ENCODE measurements around the gene APOBR. TPM values are rescaled to one million over a fixed set of nuclear protein-coding genes. Genes with fewer than 3 reads are reported as not detected.

APOBR gene
- total and polyA plus RNA-seq, 2 donors (not counting 3 experiments of a cell fraction or from before 2014, with no cell fraction given) = not detected

DNA sequence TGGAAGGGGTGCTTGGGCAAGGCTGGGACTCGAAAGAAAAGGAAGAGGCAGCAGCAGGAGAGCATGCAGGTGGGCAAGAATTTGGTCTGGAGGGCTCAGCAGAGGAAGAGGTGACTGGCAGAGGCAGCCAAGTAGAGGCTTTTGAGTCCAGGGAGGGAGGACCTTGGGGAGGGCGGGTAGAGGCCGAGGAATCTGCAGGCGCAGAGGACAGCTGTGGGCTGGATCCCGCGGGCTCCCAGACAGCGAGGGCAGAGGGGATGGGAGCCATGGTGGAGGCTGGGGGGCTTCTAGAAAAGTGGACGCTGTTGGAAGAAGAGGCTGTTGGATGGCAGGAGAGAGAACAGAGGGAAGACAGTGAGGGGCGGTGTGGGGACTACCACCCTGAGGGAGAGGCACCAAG is 2.9 kb downstream of the APOBR start:
- Histone ChIP-seq H3K79me2 (ENCODE audit: control insufficient read depth, insufficient read depth, low read length) (no peaks in the 10 kb centered on the region), H3K4me3 (replicated peaks in 1 of 3; ENCODE audit: insufficient read depth in 1 of 3, low read depth in 1 of 3, low read length in 3 of 3) (no peak overlapping the region), H3K27me3 (ENCODE audit: control insufficient read depth in 2 of 2, insufficient read depth in 2 of 2, low read length in 2 of 2) (no peaks in the 10 kb centered on the region), H3K9me1 (replicated peaks; ENCODE audit: control insufficient read depth, extremely low read depth, insufficient read depth, low read length) (no peaks in the 10 kb centered on the region), H3K4me1 (ENCODE audit: control insufficient read depth, extremely low read depth, insufficient read depth, low read length) (no peaks in the 10 kb centered on the region), H3K27ac (ENCODE audit: insufficient read depth, low read depth, low read length) (no peak overlapping the region), H3K9me3 (replicated peaks; ENCODE audit: control insufficient read depth, insufficient read depth, low read length) (no peaks in the 10 kb centered on the region), H2AFZ (ENCODE audit: low read depth, low read length) (no peak overlapping the region), H3K4me2 (ENCODE audit: insufficient read depth, low read length) (no peak overlapping the region), H3K9ac (replicated peaks; ENCODE audit: extremely low read depth, insufficient read depth, low read length) (no peak overlapping the region), H4K20me1 (replicated peaks; ENCODE audit: control insufficient read depth, extremely low read depth, insufficient read depth, low read length) (no peaks in the 10 kb centered on the region), H3K36me3 (ENCODE audit: control insufficient read depth in 2 of 2, extremely low read depth in 1 of 2, insufficient read depth in 2 of 2, low read length in 2 of 2) (no peaks in the 10 kb centered on the region)
- FAIRE-seq (no peak), DNase-seq (ENCODE audit: low read depth, low spot score) (no peak)
- BruUV-seq (replicated peaks) = no TSS peak
- POLR2A ChIA-PET = no interaction called here
- dilution Hi-C loops (cut with MboI; ENCODE audit: extremely low pct_ligation_motif_present, low sequenced_read_pairs) (no loop called here), intact Hi-C loops (cut with micrococcal nuclease) (no loop called here)
- CTCF ChIA-PET = no interaction called here
- TF ChIP-seq, protein P1, sequence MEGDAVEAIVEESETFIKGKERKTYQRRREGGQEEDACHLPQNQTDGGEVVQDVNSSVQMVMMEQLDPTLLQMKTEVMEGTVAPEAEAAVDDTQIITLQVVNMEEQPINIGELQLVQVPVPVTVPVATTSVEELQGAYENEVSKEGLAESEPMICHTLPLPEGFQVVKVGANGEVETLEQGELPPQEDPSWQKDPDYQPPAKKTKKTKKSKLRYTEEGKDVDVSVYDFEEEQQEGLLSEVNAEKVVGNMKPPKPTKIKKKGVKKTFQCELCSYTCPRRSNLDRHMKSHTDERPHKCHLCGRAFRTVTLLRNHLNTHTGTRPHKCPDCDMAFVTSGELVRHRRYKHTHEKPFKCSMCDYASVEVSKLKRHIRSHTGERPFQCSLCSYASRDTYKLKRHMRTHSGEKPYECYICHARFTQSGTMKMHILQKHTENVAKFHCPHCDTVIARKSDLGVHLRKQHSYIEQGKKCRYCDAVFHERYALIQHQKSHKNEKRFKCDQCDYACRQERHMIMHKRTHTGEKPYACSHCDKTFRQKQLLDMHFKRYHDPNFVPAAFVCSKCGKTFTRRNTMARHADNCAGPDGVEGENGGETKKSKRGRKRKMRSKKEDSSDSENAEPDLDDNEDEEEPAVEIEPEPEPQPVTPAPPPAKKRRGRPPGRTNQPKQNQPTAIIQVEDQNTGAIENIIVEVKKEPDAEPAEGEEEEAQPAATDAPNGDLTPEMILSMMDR (IDR thresholded peaks at IDR 0.05; ENCODE audit: extremely low read depth in 1 of 2, insufficient read depth in 1 of 2, low read depth in 1 of 2, low read length in 2 of 2) = no peak
- no peak for TF ChIP-seq POLR2A (IDR thresholded peaks at IDR 0.05; ENCODE audit: low read depth, low read length)
- TF ChIP-seq GATA2 (IDR thresholded peaks at IDR 0.05; ENCODE audit: insufficient read depth, insufficient read length, low read depth, low read length) = no peak
- no peak for TF ChIP-seq FOS (IDR thresholded peaks at IDR 0.05; ENCODE audit: borderline replicate concordance, insufficient read depth, low read length)
- TF ChIP-seq, protein P2, sequence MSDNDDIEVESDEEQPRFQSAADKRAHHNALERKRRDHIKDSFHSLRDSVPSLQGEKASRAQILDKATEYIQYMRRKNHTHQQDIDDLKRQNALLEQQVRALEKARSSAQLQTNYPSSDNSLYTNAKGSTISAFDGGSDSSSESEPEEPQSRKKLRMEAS (IDR thresholded peaks at IDR 0.05; ENCODE audit: insufficient read depth, insufficient read length) = no peak
- TF ChIP-seq JUN (IDR thresholded peaks at IDR 0.05; ENCODE audit: borderline replicate concordance, insufficient read depth, insufficient read length, low read depth) = no peak
- no peak for TF ChIP-seq POLR2AphosphoS5 (IDR thresholded peaks at IDR 0.05; ENCODE audit: insufficient read depth, low read depth, low read length)
- TF ChIP-seq MYC (IDR thresholded peaks at IDR 0.05; ENCODE audit: low read depth, low read length) = no peak
- no peak for TF ChIP-seq EZH2 (IDR thresholded peaks at IDR 0.05; ENCODE audit: borderline replicate concordance, low read depth, low read length, severe bottlenecking)

All from endothelial cell of umbilical vein (primary cell).